ENCODE data around the gene ATXN7L3B. TPM values are rescaled to one million over a fixed set of nuclear protein-coding genes. Genes with fewer than 3 reads are reported as not detected.
"Not testable (repeated sequence)": the region's sequence is repeated elsewhere in the genome, so short reads cannot be mapped to it uniquely, and the experiment has no call there.

Gene ATXN7L3B
- total and polyA plus RNA-seq, 7 donors = 9.0 to 40.9 (median 21.2) TPM

- Histone ChIP-seq H3K4me1 (no peaks in the 10 kb centered on the region), H3K4me3 (no peak overlapping the region), H3K27ac (no peak overlapping the region), H3K36me3 (ENCODE audit: insufficient read depth in 1 of 2, low read depth in 1 of 2) (no peaks in the 10 kb centered on the region), H3K9me3 (no peaks in the 10 kb centered on the region), H3K27me3 (ENCODE audit: insufficient read depth in 3 of 3, low read length in 2 of 3) (no peaks in the 10 kb centered on the region)
- intact Hi-C loops (cut with DNase I) = no loop called here
- DNase-seq (no peak), ATAC-seq (no peak)
- WGBS, 3 donors = 38 to 47% (median 40%) methylated on average over 1 of the region's 1 CpG
- no peak for TF ChIP-seq CTCF (IDR thresholded peaks at IDR 0.05)
Observed at GRCh38 chr12:74491374-74491773, 46.3 kb upstream of the ATXN7L3B start.

GRCh38 chr12:74499192-74499591 is 38.4 kb upstream of the ATXN7L3B start:
- intact Hi-C loops (cut with DNase I) = no loop called here
- ATAC-seq (no peak), DNase-seq (no peak)
- H3K4me1 ChIP-seq = no peaks in the 10 kb centered on the region
- no peaks in the 10 kb centered on the region for H3K9me3 ChIP-seq
- no peaks in the 10 kb centered on the region for H3K36me3 ChIP-seq (ENCODE audit: insufficient read depth in 1 of 2, low read depth in 1 of 2)
- 52 to 68% (median 66%) methylated on average over 1 of the region's 1 CpG for WGBS, 3 donors
- H3K4me3 ChIP-seq = no peak overlapping the region
- no peak for TF ChIP-seq CTCF (IDR thresholded peaks at IDR 0.05)
- no peak overlapping the region for H3K27ac ChIP-seq
- no peaks in the 10 kb centered on the region for H3K27me3 ChIP-seq (ENCODE audit: insufficient read depth in 3 of 3, low read length in 2 of 3)

GRCh38 chr12:74508873-74509657 is 28.6 kb upstream of the ATXN7L3B start:
- H3K27me3 ChIP-seq (ENCODE audit: insufficient read depth in 3 of 3, low read length in 2 of 3); H3K27ac ChIP-seq; ATAC-seq; DNase-seq; intact Hi-C loops (cut with DNase I); H3K36me3 ChIP-seq (ENCODE audit: insufficient read depth in 1 of 2, low read depth in 1 of 2); H3K4me1 ChIP-seq; H3K4me3 ChIP-seq; H3K9me3 ChIP-seq: not testable (repeated sequence)
- 85 to 96% (median 92%) methylated on average over 23 to 29 of the region's 31 CpGs for WGBS, 3 donors

GRCh38 chr12:74509886-74510285 is 27.7 kb upstream of the ATXN7L3B start:
- intact Hi-C loops (cut with DNase I) = no loop called here
- peaks cover 0 to 2% (median 0%) of the 10 kb centered on the region in 3 donors for H3K27me3 ChIP-seq (ENCODE audit: insufficient read depth in 3 of 3, low read length in 2 of 3)
- no peak for DNase-seq
- no peaks in the 10 kb centered on the region for H3K4me1 ChIP-seq
- no peak overlapping the region for H3K4me3 ChIP-seq
- H3K9me3 ChIP-seq = no peaks in the 10 kb centered on the region
- TF ChIP-seq CTCF (IDR thresholded peaks at IDR 0.05) = no peak
- H3K36me3 ChIP-seq (ENCODE audit: insufficient read depth in 1 of 2, low read depth in 1 of 2) = no peaks in the 10 kb centered on the region
- H3K27ac ChIP-seq = no peak overlapping the region
- ATAC-seq = no peak

GRCh38 chr12:74514098-74514872 is 23.4 kb upstream of the ATXN7L3B start:
- intact Hi-C loops (cut with DNase I) = no loop called here
- DNase-seq (no peak), ATAC-seq (no peak)
- peaks cover 0 to 2% (median 0%) of the 10 kb centered on the region in 3 donors for H3K27me3 ChIP-seq (ENCODE audit: insufficient read depth in 3 of 3, low read length in 2 of 3)
- H3K4me1 ChIP-seq = no peaks in the 10 kb centered on the region
- 74 to 78% (median 77%) methylated on average over 15 of the region's 15 CpGs for WGBS, 3 donors
- no peaks in the 10 kb centered on the region for H3K36me3 ChIP-seq (ENCODE audit: insufficient read depth in 1 of 2, low read depth in 1 of 2)
- TF ChIP-seq CTCF (IDR thresholded peaks at IDR 0.05) = no peak
- no peak overlapping the region for H3K27ac ChIP-seq
- H3K9me3 ChIP-seq = no peaks in the 10 kb centered on the region
- no peak overlapping the region for H3K4me3 ChIP-seq
